Endothelial cell of umbilical vein (primary cell): ENCODE data around the gene EVA1A. TPM values are rescaled to one million over a fixed set of nuclear protein-coding genes. Genes with fewer than 3 reads are reported as not detected.

ENCODE experiments used
- BruUV-seq: library from RNA; stranded (reverse); fragments of 400-500 nt; replicated peaks from 2 replicates; lab custom pipeline; 2021; lab: Mats Ljungman, UMichigan
- CTCF ChIA-PET: fragments of 300-600, 350-600 bp; sonication (Branson Sonifier 250); formaldehyde crosslinking; loops from one replicate; lab custom pipeline; 2021; ENCODE audit warnings: antibody characterized with exemption, inconsistent platforms; lab: Charles Lee
- POLR2A ChIA-PET: fragments of 300-600, 350-600 bp; sonication (Branson Sonifier 250); formaldehyde crosslinking; loops from one replicate; lab custom pipeline; 2021; ENCODE audit warnings: antibody characterized with exemption, inconsistent platforms; lab: Charles Lee
- DNase-seq: peaks from one replicate; pipeline ENCODE4 v3.0.0-alpha.2; 2011; ENCODE audit warnings: low read depth, low spot score
- FAIRE-seq: peaks from 2 replicates; lab custom pipeline; 2011; peaks lifted over from hg19 to GRCh38; lab: Jason Lieb, UNC
- H2AFZ ChIP-seq: 2 replicates; pipeline ENCODE4 v1.6.0; 2012; ENCODE audit warnings: low read depth, low read length, control low read depth, inconsistent platforms
- H3K27ac ChIP-seq: 2 replicates; pipeline ENCODE4 v1.5.1; 2011; ENCODE audit warnings: low read depth, mild to moderate bottlenecking, control low read depth, low read length, moderate library complexity; ENCODE audit not compliant: insufficient read depth
- H3K27me3 ChIP-seq, 2 experiments: 2 replicates each; pipeline versions ENCODE4 v1.6.0 to v1.6.1; 2011; ENCODE audit warnings: low read length in 2 of 2, mixed read lengths in 1 of 2; ENCODE audit not compliant: control insufficient read depth in 2 of 2, insufficient read depth in 2 of 2
- H3K36me3 ChIP-seq, 2 experiments: 2 replicates in 1 of 2; 3 replicates in 1 of 2; pipeline ENCODE4 v1.5.1; 2011; ENCODE audit warnings: low read length in 2 of 2, mild to moderate bottlenecking in 1 of 2, moderate library complexity in 1 of 2; ENCODE audit not compliant: control insufficient read depth in 2 of 2, insufficient read depth in 2 of 2; ENCODE audit errors: extremely low read depth in 1 of 2
- H3K4me1 ChIP-seq: 3 replicates; pipeline ENCODE4 v1.5.1; 2011; ENCODE audit warnings: mild to moderate bottlenecking, low read length; ENCODE audit not compliant: control insufficient read depth, insufficient read depth; ENCODE audit errors: extremely low read depth
- H3K4me2 ChIP-seq: 2 replicates; pipeline ENCODE4 v1.6.1; 2011; ENCODE audit warnings: low read length, control low read depth, mixed read lengths; ENCODE audit not compliant: insufficient read depth
- H3K4me3 ChIP-seq, 3 experiments: fragments of 200-600 bp in 1 of 3; sonication (generic), shearing (Covaris generic) in 1 of 3; replicated peaks in 1 of 3; 2 replicates each; pipeline ENCODE4 v1.5.1; 2011 to 2016; ENCODE audit warnings: control low read depth in 3 of 3, low read length in 3 of 3, mild to moderate bottlenecking in 2 of 3, inconsistent platforms in 1 of 3, low read depth in 1 of 3, moderate library complexity in 1 of 3; ENCODE audit not compliant: insufficient read depth in 1 of 3
- H3K79me2 ChIP-seq: 2 replicates; pipeline ENCODE4 v1.6.0; 2012; ENCODE audit warnings: low read length, inconsistent platforms; ENCODE audit not compliant: control insufficient read depth, insufficient read depth
- H3K9ac ChIP-seq: replicated peaks from 2 replicates; pipeline ENCODE3; 2011; ENCODE audit warnings: low read length, control low read depth; ENCODE audit not compliant: insufficient read depth; ENCODE audit errors: extremely low read depth
- H3K9me1 ChIP-seq: replicated peaks from 3 replicates; pipeline ENCODE4 v1.6.0; 2011; ENCODE audit warnings: mild to moderate bottlenecking, low read length; ENCODE audit not compliant: control insufficient read depth, insufficient read depth; ENCODE audit errors: extremely low read depth
- H3K9me3 ChIP-seq: replicated peaks from 2 replicates; pipeline ENCODE4 v1.5.1; 2012; ENCODE audit warnings: low read length, inconsistent platforms; ENCODE audit not compliant: control insufficient read depth, insufficient read depth
- H4K20me1 ChIP-seq: replicated peaks from 2 replicates; pipeline ENCODE3; 2011; ENCODE audit warnings: mild to moderate bottlenecking, low read length; ENCODE audit not compliant: control insufficient read depth, insufficient read depth; ENCODE audit errors: extremely low read depth
- CTCF ChIP-seq, 2 donors: IDR thresholded peaks; 1 replicate in 1 of 2; 2 replicates in 1 of 2; pipeline ENCODE4 v1.5.1; 2011; ENCODE audit warnings: low read length in 2 of 2, mild to moderate bottlenecking in 2 of 2, moderate library complexity in 2 of 2, control low read depth in 1 of 2, inconsistent platforms in 1 of 2, low read depth in 1 of 2; ENCODE audit not compliant: insufficient read depth in 1 of 2; ENCODE audit errors: extremely low read depth in 1 of 2
- EZH2 ChIP-seq: IDR thresholded peaks from 2 replicates; pipeline ENCODE4 v1.6.1; 2012; ENCODE audit warnings: borderline replicate concordance, low read depth, mild to moderate bottlenecking, moderate library complexity, low read length, inconsistent platforms; ENCODE audit not compliant: severe bottlenecking
- FOS ChIP-seq: IDR thresholded peaks from 2 replicates; pipeline ENCODE4 v1.6.1; 2011; ENCODE audit warnings: mild to moderate bottlenecking, low read length, moderate library complexity, borderline replicate concordance; ENCODE audit not compliant: insufficient read depth
- GATA2 ChIP-seq: IDR thresholded peaks from 2 replicates; pipeline ENCODE4 v1.7.0; 2011; ENCODE audit warnings: low read depth, mild to moderate bottlenecking, moderate library complexity, mixed read lengths, low read length; ENCODE audit not compliant: insufficient read length, insufficient read depth
- JUN ChIP-seq: IDR thresholded peaks from 2 replicates; pipeline ENCODE4 v1.6.1; 2011; ENCODE audit warnings: borderline replicate concordance, low read depth; ENCODE audit not compliant: insufficient read length, insufficient read depth
- MAX ChIP-seq: IDR thresholded peaks from 2 replicates; pipeline ENCODE4 v1.6.1; 2011; ENCODE audit not compliant: insufficient read depth, insufficient read length
- MYC ChIP-seq: IDR thresholded peaks from one replicate; pipeline ENCODE4 v1.6.1; 2011; ENCODE audit warnings: mild to moderate bottlenecking, low read depth, low read length
- POLR2A ChIP-seq: IDR thresholded peaks from 2 replicates; pipeline ENCODE4 v1.6.1; 2012; ENCODE audit warnings: low read depth, mild to moderate bottlenecking, control low read depth, low read length
- POLR2AphosphoS5 ChIP-seq: IDR thresholded peaks from 2 replicates; pipeline ENCODE4 v1.6.1; 2012; ENCODE audit warnings: low read depth, mild to moderate bottlenecking, control low read depth, low read length, moderate library complexity; ENCODE audit not compliant: insufficient read depth
- dilution Hi-C: fragments of 300-500 bp; cut with MboI; formaldehyde crosslinking; loops from one replicate; pipeline ENCODE4 v1.15.0; 2019; ENCODE audit warnings: low sequenced_read_pairs; ENCODE audit not compliant: extremely low pct_ligation_motif_present
- intact Hi-C: fragments of 100-400 bp; cut with micrococcal nuclease; formaldehyde crosslinking; loops from one replicate; pipeline ENCODE4 v1.10.0; 2022
- polyA plus RNA-seq, 4 experiments: library from polyadenylated mRNA; depleted of rRNA in 3 of 4; stranded (reverse) in 3 of 4; unstranded in 1 of 4; fragments of >200 nt; gene quantifications; 2 replicates each; pipeline versions ENCODE4 v1.2.1 to v1.2.3, GENCODE V29; 2011 to 2012; ENCODE audit warnings: missing spikeins in 1 of 4
- total RNA-seq: library from RNA; stranded (reverse); gene quantifications from 2 replicates; pipeline ENCODE4 v1.2.3, GENCODE V29; 2021

EVA1A gene
- total and polyA plus RNA-seq, 2 donors (not counting 3 experiments of a cell fraction or from before 2014, with no cell fraction given), result 52.6 to 66.5 TPM

GRCh38 chr2:75558136-75558535 is 2.6 kb downstream of the EVA1A start:
- intact Hi-C loops, result no loop called here
- CTCF ChIA-PET, result no interaction called here
- POLR2A ChIA-PET, result no interaction called here

More at GRCh38 chr2:75558136-75558535, 2.6 kb downstream of the EVA1A start:
- TF ChIP-seq EZH2, result no peak
- TF ChIP-seq CTCF (IDR thresholded peaks at IDR 0.05; ENCODE audit: extremely low read depth in 1 of 2, insufficient read depth in 1 of 2, low read depth in 1 of 2, low read length in 2 of 2), result no peak
- TF ChIP-seq GATA2, result no peak
- no peak for TF ChIP-seq MAX
- no peak for TF ChIP-seq POLR2A
- TF ChIP-seq MYC, result no peak
- no peak for TF ChIP-seq POLR2AphosphoS5
- TF ChIP-seq FOS, result no peak
- no peak for TF ChIP-seq JUN
- Histone ChIP-seq H2AFZ (no peak overlapping the region), H3K79me2 (peaks cover 53% of the 10 kb centered on the region), H3K27ac (no peak overlapping the region), H3K36me3 (peaks cover 0 to 2% of the 10 kb centered on the region in 2 experiments), H3K9me1 (no peaks in the 10 kb centered on the region), H3K4me3 (no peak overlapping the region), H3K9ac (no peak overlapping the region), H4K20me1 (peaks cover 5% of the 10 kb centered on the region), H3K9me3 (no peaks in the 10 kb centered on the region), H3K4me2 (peak overlapping the region; percentile 8), H3K4me1 (peaks cover 35% of the 10 kb centered on the region), H3K27me3 (no peaks in the 10 kb centered on the region)
- dilution Hi-C loops, result no loop called here
- DNase-seq (no peak), FAIRE-seq (no peak)
- BruUV-seq, result no TSS peak
